ENCODE data around the gene XYLT2. TPM values are rescaled to one million over a fixed set of nuclear protein-coding genes. Genes with fewer than 3 reads are reported as not detected.

XYLT2 gene
- total and polyA plus RNA-seq, 2 of the 13 experiments (the other 11 are each of a cell fraction or from before 2014, with no cell fraction given): 17.0 to 22.1 TPM

GRCh38 chr17:50407921-50408320, 62.0 kb downstream of the XYLT2 start:
- no peaks in the 10 kb centered on the region for H4K20me1 ChIP-seq (ENCODE audit: insufficient read depth, low read length)
- no peaks in the 10 kb centered on the region for H3K79me2 ChIP-seq (ENCODE audit: insufficient read depth, low read length)
- no peak overlapping the region for H2AFZ ChIP-seq (ENCODE audit: low read length)
- DNase-seq (ENCODE audit: low spot score): no peak
- 19% methylated on average over 4 of the region's 4 CpGs for WGBS (ENCODE audit: low lambda C conversion rate)
- ATAC-seq: no peak
- H3K4me3 ChIP-seq (replicated peaks in 1 of 3; ENCODE audit: insufficient read depth in 1 of 3, low read depth in 2 of 3, low read length in 3 of 3): no peak overlapping the region
- no peak overlapping the region for H3K4me2 ChIP-seq (ENCODE audit: low read depth, low read length)
- no peaks in the 10 kb centered on the region for H3K36me3 ChIP-seq (replicated peaks in 1 of 2; ENCODE audit: control insufficient read depth in 1 of 2, insufficient read depth in 2 of 2, low read length in 2 of 2)
- peaks cover 2 to 8% of the 10 kb centered on the region in 2 experiments; a peak in 2 of 5 replicates for H3K27me3 ChIP-seq (ENCODE audit: control insufficient read depth in 1 of 2, insufficient read depth in 2 of 2, low read length in 2 of 2)
- H3K27ac ChIP-seq (ENCODE audit: extremely low read length, insufficient read depth, low read length): no peak overlapping the region
- POLR2A ChIA-PET: interaction anchor here (1.4 kb wide), 1 partner anchor 10 kb away, joined by 6 read pairs; the partner anchor contains the start of gene LRRC59
- intact Hi-C loops (cut with micrococcal nuclease; ENCODE audit: unreplicated experiment): no loop called here
- in situ Hi-C loops (cut with HindIII; ENCODE audit: extremely low pct_ligation_motif_present, low pct_unique_long_range_greater_than_20kb): no loop called here
- FAIRE-seq: no peak
- CTCF ChIA-PET (ENCODE audit: low intra/inter-chr PET ratio, low total read pairs): no interaction called here
- H3K9me3 ChIP-seq (ENCODE audit: low read length): no peaks in the 10 kb centered on the region
- BruUV-seq (replicated peaks): no TSS peak
- H3K4me1 ChIP-seq (ENCODE audit: insufficient read depth, low read length): peaks cover 16% of the 10 kb centered on the region
- no peak overlapping the region for H3K9ac ChIP-seq (ENCODE audit: insufficient read depth, low read depth, low read length)
- TF ChIP-seq ONECUT2 (CRISPR knock-in tag; IDR thresholded peaks at IDR 0.05) (no peak), HMGXB4 (CRISPR knock-in tag; IDR thresholded peaks at IDR 0.05; ENCODE audit: borderline replicate concordance in 1 of 2, low read depth in 1 of 2) (no peak), ASH2L (IDR thresholded peaks at IDR 0.05; ENCODE audit: insufficient read length, low read depth, low read length) (no peak), GATAD2A (CRISPR knock-in tag; IDR thresholded peaks at IDR 0.05) (no peak), ZNF138 (CRISPR knock-in tag; IDR thresholded peaks at IDR 0.05; ENCODE audit: low read depth) (no peak), ZNF619 (CRISPR knock-in tag; IDR thresholded peaks at IDR 0.05) (no peak), IRF2 (CRISPR knock-in tag; IDR thresholded peaks at IDR 0.05) (no peak), CCDC6 (CRISPR knock-in tag; IDR thresholded peaks at IDR 0.05) (no peak), AGO1 (IDR thresholded peaks at IDR 0.05; ENCODE audit: low read depth, low read length, poor library complexity, severe bottlenecking) (no peak), CHD2 (IDR thresholded peaks at IDR 0.05; ENCODE audit: low read depth, low read length) (no peak), ZNF740 (CRISPR knock-in tag; IDR thresholded peaks at IDR 0.05) (no peak)
- TF ChIP-seq, protein P1, sequence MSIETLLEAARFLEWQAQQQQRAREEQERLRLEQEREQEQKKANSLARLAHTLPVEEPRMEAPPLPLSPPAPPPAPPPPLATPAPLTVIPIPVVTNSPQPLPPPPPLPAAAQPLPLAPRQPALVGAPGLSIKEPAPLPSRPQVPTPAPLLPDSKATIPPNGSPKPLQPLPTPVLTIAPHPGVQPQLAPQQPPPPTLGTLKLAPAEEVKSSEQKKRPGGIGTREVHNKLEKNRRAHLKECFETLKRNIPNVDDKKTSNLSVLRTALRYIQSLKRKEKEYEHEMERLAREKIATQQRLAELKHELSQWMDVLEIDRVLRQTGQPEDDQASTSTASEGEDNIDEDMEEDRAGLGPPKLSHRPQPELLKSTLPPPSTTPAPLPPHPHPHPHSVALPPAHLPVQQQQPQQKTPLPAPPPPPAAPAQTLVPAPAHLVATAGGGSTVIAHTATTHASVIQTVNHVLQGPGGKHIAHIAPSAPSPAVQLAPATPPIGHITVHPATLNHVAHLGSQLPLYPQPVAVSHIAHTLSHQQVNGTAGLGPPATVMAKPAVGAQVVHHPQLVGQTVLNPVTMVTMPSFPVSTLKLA (IDR thresholded peaks at IDR 0.05): no peak
- TF ChIP-seq, protein P2, sequence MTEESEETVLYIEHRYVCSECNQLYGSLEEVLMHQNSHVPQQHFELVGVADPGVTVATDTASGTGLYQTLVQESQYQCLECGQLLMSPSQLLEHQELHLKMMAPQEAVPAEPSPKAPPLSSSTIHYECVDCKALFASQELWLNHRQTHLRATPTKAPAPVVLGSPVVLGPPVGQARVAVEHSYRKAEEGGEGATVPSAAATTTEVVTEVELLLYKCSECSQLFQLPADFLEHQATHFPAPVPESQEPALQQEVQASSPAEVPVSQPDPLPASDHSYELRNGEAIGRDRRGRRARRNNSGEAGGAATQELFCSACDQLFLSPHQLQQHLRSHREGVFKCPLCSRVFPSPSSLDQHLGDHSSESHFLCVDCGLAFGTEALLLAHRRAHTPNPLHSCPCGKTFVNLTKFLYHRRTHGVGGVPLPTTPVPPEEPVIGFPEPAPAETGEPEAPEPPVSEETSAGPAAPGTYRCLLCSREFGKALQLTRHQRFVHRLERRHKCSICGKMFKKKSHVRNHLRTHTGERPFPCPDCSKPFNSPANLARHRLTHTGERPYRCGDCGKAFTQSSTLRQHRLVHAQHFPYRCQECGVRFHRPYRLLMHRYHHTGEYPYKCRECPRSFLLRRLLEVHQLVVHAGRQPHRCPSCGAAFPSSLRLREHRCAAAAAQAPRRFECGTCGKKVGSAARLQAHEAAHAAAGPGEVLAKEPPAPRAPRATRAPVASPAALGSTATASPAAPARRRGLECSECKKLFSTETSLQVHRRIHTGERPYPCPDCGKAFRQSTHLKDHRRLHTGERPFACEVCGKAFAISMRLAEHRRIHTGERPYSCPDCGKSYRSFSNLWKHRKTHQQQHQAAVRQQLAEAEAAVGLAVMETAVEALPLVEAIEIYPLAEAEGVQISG (CRISPR knock-in tag; IDR thresholded peaks at IDR 0.05): no peak
- TF ChIP-seq, protein P3, sequence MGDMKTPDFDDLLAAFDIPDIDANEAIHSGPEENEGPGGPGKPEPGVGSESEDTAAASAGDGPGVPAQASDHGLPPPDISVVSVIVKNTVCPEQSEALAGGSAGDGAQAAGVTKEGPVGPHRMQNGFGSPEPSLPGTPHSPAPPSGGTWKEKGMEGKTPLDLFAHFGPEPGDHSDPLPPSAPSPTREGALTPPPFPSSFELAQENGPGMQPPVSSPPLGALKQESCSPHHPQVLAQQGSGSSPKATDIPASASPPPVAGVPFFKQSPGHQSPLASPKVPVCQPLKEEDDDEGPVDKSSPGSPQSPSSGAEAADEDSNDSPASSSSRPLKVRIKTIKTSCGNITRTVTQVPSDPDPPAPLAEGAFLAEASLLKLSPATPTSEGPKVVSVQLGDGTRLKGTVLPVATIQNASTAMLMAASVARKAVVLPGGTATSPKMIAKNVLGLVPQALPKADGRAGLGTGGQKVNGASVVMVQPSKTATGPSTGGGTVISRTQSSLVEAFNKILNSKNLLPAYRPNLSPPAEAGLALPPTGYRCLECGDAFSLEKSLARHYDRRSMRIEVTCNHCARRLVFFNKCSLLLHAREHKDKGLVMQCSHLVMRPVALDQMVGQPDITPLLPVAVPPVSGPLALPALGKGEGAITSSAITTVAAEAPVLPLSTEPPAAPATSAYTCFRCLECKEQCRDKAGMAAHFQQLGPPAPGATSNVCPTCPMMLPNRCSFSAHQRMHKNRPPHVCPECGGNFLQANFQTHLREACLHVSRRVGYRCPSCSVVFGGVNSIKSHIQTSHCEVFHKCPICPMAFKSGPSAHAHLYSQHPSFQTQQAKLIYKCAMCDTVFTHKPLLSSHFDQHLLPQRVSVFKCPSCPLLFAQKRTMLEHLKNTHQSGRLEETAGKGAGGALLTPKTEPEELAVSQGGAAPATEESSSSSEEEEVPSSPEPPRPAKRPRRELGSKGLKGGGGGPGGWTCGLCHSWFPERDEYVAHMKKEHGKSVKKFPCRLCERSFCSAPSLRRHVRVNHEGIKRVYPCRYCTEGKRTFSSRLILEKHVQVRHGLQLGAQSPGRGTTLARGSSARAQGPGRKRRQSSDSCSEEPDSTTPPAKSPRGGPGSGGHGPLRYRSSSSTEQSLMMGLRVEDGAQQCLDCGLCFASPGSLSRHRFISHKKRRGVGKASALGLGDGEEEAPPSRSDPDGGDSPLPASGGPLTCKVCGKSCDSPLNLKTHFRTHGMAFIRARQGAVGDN (CRISPR knock-in tag; IDR thresholded peaks at IDR 0.05): no peak

Measured in HepG2 (cell line).